Mesothelial cell of epicardium (in vitro differentiated cells): ENCODE data around the gene FAM78B. TPM values are rescaled to one million over a fixed set of nuclear protein-coding genes. Genes with fewer than 3 reads are reported as not detected.

Experiments
- DNase-seq, 2 experiments: peaks; one replicate each; pipeline ENCODE4 v3.0.0; 2021; ENCODE audit warnings: low spot score in 2 of 2; ENCODE audit not compliant: unreplicated experiment in 2 of 2
- H3K27ac Mint-ChIP-seq: 2 replicates; pipeline ENCODE4 v1.8.0; 2021; ENCODE audit warnings: mixed read lengths
- H3K27me3 Mint-ChIP-seq: 2 replicates; pipeline ENCODE4 v1.8.0; 2021; ENCODE audit warnings: low read depth, mixed read lengths
- H3K36me3 Mint-ChIP-seq: 2 replicates; pipeline ENCODE4 v1.8.0; 2021; ENCODE audit warnings: mixed read lengths
- H3K4me1 Mint-ChIP-seq: 2 replicates; pipeline ENCODE4 v1.8.0; 2021; ENCODE audit warnings: mixed read lengths
- H3K4me3 Mint-ChIP-seq: 2 replicates; pipeline ENCODE4 v1.8.0; 2021; ENCODE audit warnings: mild to moderate bottlenecking, moderate library complexity, mixed read lengths
- H3K9me3 Mint-ChIP-seq: 2 replicates; pipeline ENCODE4 v1.8.0; 2021; ENCODE audit warnings: mixed read lengths
- CTCF ChIP-seq: fragments of 200-600 bp; sonication (generic); IDR thresholded peaks from one replicate; pipeline ENCODE4 v1.5.0; 2021; ENCODE audit warnings: antibody characterized with exemption; ENCODE audit not compliant: unreplicated experiment
- total RNA-seq: library from RNA; stranded (reverse); gene quantifications from 3 replicates; pipeline ENCODE4 v1.2.1, GENCODE V29; 2021

The FAM78B gene
- total RNA-seq, 1 donor from 2014 or later = 0.16 TPM

DNA sequence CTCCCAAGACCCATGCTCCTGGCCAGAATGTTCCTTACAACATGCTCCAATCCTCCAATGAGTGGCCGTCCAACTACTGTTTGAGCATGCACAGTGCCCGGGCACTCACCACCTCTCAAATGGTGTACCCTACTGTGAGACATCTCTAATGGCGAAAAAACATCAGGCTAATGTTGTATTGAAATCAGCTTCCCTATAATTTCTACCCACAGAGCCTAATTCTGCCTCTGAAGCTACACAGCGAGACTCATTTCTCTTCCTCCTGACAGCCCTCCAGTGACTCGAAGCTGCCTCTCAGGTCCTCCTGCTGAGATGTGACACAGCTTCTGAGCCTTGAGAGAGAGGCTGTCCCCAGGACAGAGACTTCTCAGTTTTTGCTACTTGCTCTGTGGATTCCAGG lies 130.7 kb downstream of the FAM78B start:
- H3K36me3 Mint-ChIP-seq = no peaks in the 10 kb centered on the region
- no peaks in the 10 kb centered on the region for H3K9me3 Mint-ChIP-seq
- no peak for DNase-seq
- TF ChIP-seq CTCF = no peak
- no peak overlapping the region for H3K4me3 Mint-ChIP-seq
- no peak overlapping the region for H3K27ac Mint-ChIP-seq
- peaks cover 26% of the 10 kb centered on the region for H3K27me3 Mint-ChIP-seq
- H3K4me1 Mint-ChIP-seq = no peaks in the 10 kb centered on the region

- Mint-ChIP-seq H3K4me1 (no peaks in the 10 kb centered on the region), H3K9me3 (no peaks in the 10 kb centered on the region), H3K4me3 (no peak overlapping the region), H3K36me3 (no peaks in the 10 kb centered on the region), H3K27me3 (peaks cover 37% of the 10 kb centered on the region), H3K27ac (no peak overlapping the region)
- no peak for DNase-seq
- no peak for TF ChIP-seq CTCF
Observed at GRCh38 chr1:166032572-166033371, 134.0 kb downstream of the FAM78B start.

DNA sequence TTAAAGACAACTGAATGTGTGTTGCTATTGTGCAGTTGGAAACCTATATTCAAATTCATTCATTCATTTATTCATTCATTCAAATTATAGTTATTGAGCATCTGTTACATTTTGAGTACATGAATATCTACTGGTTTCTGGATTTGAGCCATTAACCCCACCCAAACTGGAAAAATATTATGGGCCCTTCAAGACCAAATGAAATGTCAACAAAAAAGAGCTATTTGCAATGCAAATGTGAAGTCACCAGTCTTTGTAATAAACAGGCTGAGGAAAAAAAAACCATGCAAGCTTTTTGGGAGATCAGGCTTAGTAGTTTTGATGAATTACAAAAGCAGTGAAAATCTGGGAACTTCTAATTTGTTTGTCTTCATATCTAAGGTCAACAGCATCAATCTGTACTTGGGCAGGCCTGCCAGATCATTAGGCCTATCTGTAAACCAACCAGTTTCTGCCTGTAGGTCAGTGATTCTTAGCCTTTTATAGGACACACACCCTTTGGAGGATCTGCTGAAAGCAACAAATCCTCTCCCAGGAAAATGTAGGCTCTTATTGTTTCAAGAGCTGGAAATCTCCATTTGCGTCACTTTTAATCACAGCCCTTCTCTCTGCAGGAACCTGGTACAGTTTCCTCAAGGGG lies 134.7 kb downstream of the FAM78B start:
- Mint-ChIP-seq H3K4me3 (no peak overlapping the region), H3K9me3 (no peaks in the 10 kb centered on the region), H3K4me1 (no peaks in the 10 kb centered on the region), H3K27ac (no peak overlapping the region), H3K36me3 (no peaks in the 10 kb centered on the region), H3K27me3 (peaks cover 43% of the 10 kb centered on the region)
- TF ChIP-seq CTCF = no peak
- no peak for DNase-seq

- Mint-ChIP-seq H3K36me3 (no peaks in the 10 kb centered on the region), H3K9me3 (no peaks in the 10 kb centered on the region), H3K4me3 (no peak overlapping the region), H3K27me3 (peaks cover 52% of the 10 kb centered on the region), H3K4me1 (no peaks in the 10 kb centered on the region), H3K27ac (no peak overlapping the region)
- DNase-seq = no peak
- TF ChIP-seq CTCF = no peak
Observed at GRCh38 chr1:166029196-166029945, 137.4 kb downstream of the FAM78B start.

- H3K27ac Mint-ChIP-seq = no peak overlapping the region
- DNase-seq = no peak
- no peak for TF ChIP-seq CTCF
- no peak overlapping the region for H3K4me3 Mint-ChIP-seq
- no peaks in the 10 kb centered on the region for H3K36me3 Mint-ChIP-seq
- peaks cover 67% of the 10 kb centered on the region for H3K27me3 Mint-ChIP-seq
- H3K9me3 Mint-ChIP-seq = no peaks in the 10 kb centered on the region
- no peaks in the 10 kb centered on the region for H3K4me1 Mint-ChIP-seq
Observed at GRCh38 chr1:166026555-166026954, 140.2 kb downstream of the FAM78B start.
